Measurements from ENCODE around the gene SLC38A4. TPM values are rescaled to one million over a fixed set of nuclear protein-coding genes. Genes with fewer than 3 reads are reported as not detected.

The SLC38A4 gene
- total RNA-seq, 1 experiment from 2014 or later: not detected

DNA sequence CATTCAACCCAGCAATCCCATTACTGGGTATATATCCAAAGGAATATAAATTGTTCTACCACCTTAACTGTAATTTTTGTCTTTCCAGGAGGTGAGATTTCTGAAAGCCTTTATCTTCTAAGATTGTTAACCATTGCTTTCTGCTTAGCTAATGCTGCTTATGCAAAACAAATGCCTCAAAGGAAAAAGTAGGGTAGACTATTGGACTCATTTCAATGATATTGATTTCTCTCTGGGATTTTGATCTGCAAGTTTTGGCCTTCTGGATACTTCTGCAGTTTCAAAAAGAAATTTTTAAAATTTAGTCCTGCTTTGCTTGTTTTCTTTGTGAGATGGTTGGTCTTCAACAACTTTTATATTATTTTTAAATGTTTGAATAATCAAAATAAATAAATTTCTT lies 108.6 kb downstream of the SLC38A4 start:
- H3K9me2 ChIP-seq (ENCODE audit: insufficient read depth): no peaks in the 10 kb centered on the region
- H3K36me3 ChIP-seq (ENCODE audit: control insufficient read depth in 1 of 2, insufficient read depth in 2 of 2, low read length in 2 of 2): no peaks in the 10 kb centered on the region
- ChIA-PET POLR2A (no interaction called here), CTCF (no interaction called here), RAD21 (ENCODE audit: low non-redundant PET in 1 of 2, low total read pairs in 2 of 2, uncharacterized antibody in 2 of 2, unreplicated experiment in 2 of 2) (no interaction called here)
- H4K20me1 ChIP-seq (ENCODE audit: insufficient read depth): no peaks in the 10 kb centered on the region
- H3K27ac ChIP-seq (ENCODE audit: low read depth, low read length): no peak overlapping the region
- no peak overlapping the region for H2AFZ ChIP-seq (ENCODE audit: low read depth, low read length, poor library complexity, severe bottlenecking)
- no peak overlapping the region for H3K4me2 ChIP-seq (ENCODE audit: low read length)
- H3K79me2 ChIP-seq (ENCODE audit: insufficient read depth, low read length): no peaks in the 10 kb centered on the region
- no peaks in the 10 kb centered on the region for H3K4me1 ChIP-seq (ENCODE audit: control insufficient read depth in 1 of 2, insufficient read depth in 2 of 2, low read length in 2 of 2)
- DNase-seq (ENCODE audit: low read depth, low spot score) (no peak), ATAC-seq (no peak)
- no peak overlapping the region for H3K9ac ChIP-seq (ENCODE audit: low read length)
- BruUV-seq (replicated peaks): no TSS peak
- no peaks in the 10 kb centered on the region for H3K9me3 ChIP-seq (ENCODE audit: control insufficient read depth in 1 of 2, insufficient read depth in 1 of 2, low read depth in 1 of 2, low read length in 2 of 2)
- TF ChIP-seq FOSL1 (IDR thresholded peaks at IDR 0.05; ENCODE audit: low read depth) (no peak), EZH2phosphoT487 (IDR thresholded peaks at IDR 0.05; ENCODE audit: borderline replicate concordance) (no peak), RAD21 (IDR thresholded peaks at IDR 0.05; ENCODE audit: low read depth) (no peak), POLR2AphosphoS5 (IDR thresholded peaks at IDR 0.05; ENCODE audit: low read depth, low read length) (no peak), TCF7L2 (IDR thresholded peaks at IDR 0.05; ENCODE audit: borderline replicate concordance, extremely low read depth, insufficient read depth, insufficient read length) (no peak), POLR2A (IDR thresholded peaks at IDR 0.05; ENCODE audit: borderline replicate concordance, extremely low read depth, insufficient read depth, insufficient read length) (no peak), ELF1 (IDR thresholded peaks at IDR 0.05; ENCODE audit: borderline replicate concordance, low read depth) (no peak), SP1 (IDR thresholded peaks at IDR 0.05; ENCODE audit: low read depth) (no peak), SIN3A (IDR thresholded peaks at IDR 0.05; ENCODE audit: low read depth) (no peak), YY1 (IDR thresholded peaks at IDR 0.05; ENCODE audit: extremely low read depth, insufficient replicate concordance, low read depth, low read length) (no peak), SRF (IDR thresholded peaks at IDR 0.05; ENCODE audit: low read depth) (no peak)
- H3K27me3 ChIP-seq (ENCODE audit: insufficient read depth, low read length): no peaks in the 10 kb centered on the region
- intact Hi-C loops (cut with micrococcal nuclease): no loop called here
- H3K4me3 ChIP-seq (replicated peaks in 1 of 2; ENCODE audit: low read depth in 1 of 2, low read length in 2 of 2): no peak overlapping the region

Data from HCT116 (cell line).